Heart left ventricle (tissue), 16 donors: ENCODE results near the gene PPP1R9B. TPM values are rescaled to one million over a fixed set of nuclear protein-coding genes. Genes with fewer than 3 reads are reported as not detected.

Source experiments
- ATAC-seq, 4 donors: fragments of 200-7000 bp; cut with Tn5 transposase; one replicate each; pipeline ENCODE4 v1.9.1; 2020 to 2022; ENCODE audit warnings: moderate library complexity in 4 of 4, mild to moderate bottlenecking in 3 of 4, moderate number of reproducible peaks in 1 of 4
- DNase-seq, 5 donors: peaks; one replicate each; pipeline ENCODE4 v3.0.0-alpha.2; 2020
- H3K27ac ChIP-seq, 12 donors: fragments of 200-600 bp; sonication (generic) in 4 of 12; one replicate each; pipeline versions ENCODE4 v1.5.0 to v1.8.0; 2016 to 2022; ENCODE audit warnings: mild to moderate bottlenecking in 2 of 12
- H3K27me3 ChIP-seq, 9 donors: fragments of 200-600 bp; sonication (generic) in 2 of 9; one replicate each; pipeline versions ENCODE4 v1.5.1 to v1.8.0; 2016 to 2022; ENCODE audit warnings: mild to moderate bottlenecking in 3 of 9
- H3K36me3 ChIP-seq, 9 donors: fragments of 200-600 bp; sonication (generic) in 2 of 9; one replicate each; pipeline versions ENCODE4 v1.5.0 to v1.8.0; 2018 to 2022; ENCODE audit warnings: mild to moderate bottlenecking in 2 of 9
- H3K4me1 ChIP-seq, 12 donors: fragments of 200-600 bp; sonication (generic) in 4 of 12; one replicate each; pipeline versions ENCODE4 v1.5.0 to v1.8.0; 2016 to 2022; ENCODE audit warnings: mild to moderate bottlenecking in 3 of 12
- H3K4me3 ChIP-seq, 12 donors: fragments of 200-600 bp; sonication (generic) in 4 of 12; one replicate each; pipeline versions ENCODE4 v1.5.0 to v1.8.0; 2017 to 2022; ENCODE audit warnings: mild to moderate bottlenecking in 9 of 12, moderate library complexity in 4 of 12
- H3K9me3 ChIP-seq, 12 donors: fragments of 200-600 bp; sonication (generic) in 4 of 12; one replicate each; pipeline versions ENCODE4 v1.5.0 to v1.8.0; 2016 to 2022; ENCODE audit warnings: mild to moderate bottlenecking in 1 of 12
- CTCF ChIP-seq, 12 donors: fragments of 200-600 bp; sonication (generic) in 4 of 12; IDR thresholded peaks; one replicate each; pipeline versions ENCODE4 v1.5.0 to v1.8.0; 2018 to 2022; ENCODE audit warnings: antibody characterized with exemption in 12 of 12, mild to moderate bottlenecking in 5 of 12
- POLR2A ChIP-seq, 2 donors: fragments of 450-650 bp; IDR thresholded peaks; one replicate each; pipeline ENCODE4 v1.6.1; 2017; ENCODE audit warnings: antibody characterized with exemption in 2 of 2, mild to moderate bottlenecking in 2 of 2, moderate library complexity in 2 of 2
- WGBS, 4 donors: extraction: QIAGEN DNeasy Blood & Tissue Kit in 2 of 4; methylation state at CpG; one replicate each; pipeline versions ENCODE4 v1.1.5 to v1.1.7; 2013 to 2018; 5-methylcytosine and 5-hydroxymethylcytosine counted together
- intact Hi-C, 10 donors: fragments of 100-400 bp; cut with DNase I; formaldehyde crosslinking; loops; one replicate each; pipeline versions ENCODE4 v1.11.1 to v1.14.2; 2022
- polyA plus RNA-seq, 2 donors: library from polyadenylated mRNA; stranded (reverse); fragments of 200-250 nt; gene quantifications; one replicate each; pipeline ENCODE4 v1.2.3, GENCODE V29; 2013
- total RNA-seq, 9 donors: library from RNA; depleted of rRNA in 2 of 9; stranded (reverse); fragments of >200 nt in 2 of 9; fragmentation: NEBNext Ultra II Directional in 3 of 9; extraction: Animal tissue kit (Norgen Biotek cat#: 25700) in 3 of 9; gene quantifications; one replicate each; pipeline versions ENCODE4 v1.1.0 to v1.2.4, GENCODE V29; 2016 to 2023
- donor health status: ischemic (EF 13 %, LVEDD 7.1; RV severe dilation, severe dysfunction).
- donor health status: healthy with polysubstance abuse.
- donor health status: DM: no; HTN: yes; CAD: no.
- donor health status: DM: no; HTN: no; CAD: no.
- donor health status: ischemic (EF 25% LVEDD 6.9; RV normal size, moderate dysfunction).
- donor health status: ischemic (EF 25% LVEDD 5.7; RV mildly dilated, moderate dysfunction).
- donor health status: healthy.
- donor health status: DM: yes; HTN: yes; CAD: no.
- donor health status: ischemic (EF 35%, LVEDD 5.7; RV mildly dilated, moderate dysfunction).
- donor health status: nonischemic (EF 11% LVEDD 7.7; RV severe dilation, severe dysfunction).
- donor health status: DM: yes; HTN: yes; CAD: no.
- donor health status: PGD.
- donor health status: ischemic (EF 29% LVEDD 5.4; RV normal size, mild dysfunction).
- donor health status: nonischemic (EF 23%, LVEDD 6.1; RV moderate dilation, normal function).

PPP1R9B gene
- total and polyA plus RNA-seq, 11 donors = 17.0 to 55.9 (median 31.3) TPM

- Histone ChIP-seq H3K9me3 (no peaks in the 10 kb centered on the region), H3K4me3 (no peak overlapping the region), H3K27ac (no peak overlapping the region), H3K27me3 (peaks cover 0 to 36% (median 0%) of the 10 kb centered on the region in 9 donors), H3K36me3 (no peaks in the 10 kb centered on the region), H3K4me1 (peaks cover 0 to 42% (median 10%) of the 10 kb centered on the region in 12 donors)
- TF ChIP-seq POLR2A (IDR thresholded peaks at IDR 0.05) = no peak
- no peak for TF ChIP-seq CTCF (IDR thresholded peaks at IDR 0.05)
- WGBS, 4 donors = 84 to 87% (median 86%) methylated on average over 18 to 23 of the region's 23 CpGs
- intact Hi-C loops = loop anchor here in 7 of 10 donors (5.0 to 10.0 kb wide), 3 partner anchors 44 to 64 kb away; partner anchors contain the start of gene SGCA (in 2 of the 7)
- ATAC-seq (no peak), DNase-seq (no peak)
Measured at GRCh38 chr17:50118076-50118827, 32.2 kb downstream of the PPP1R9B start.

GRCh38 chr17:50117202-50118051 is 33.0 kb downstream of the PPP1R9B start:
- Histone ChIP-seq H3K27ac (peak overlapping the region in 2 of 12 donors; percentile 9 to 17), H3K4me1 (peaks cover 0 to 51% (median 13%) of the 10 kb centered on the region in 12 donors)
- 12 to 31% (median 27%) methylated on average over 7 to 64 of the region's 64 CpGs for WGBS, 4 donors

GRCh38 chr17:50115756-50116155 is 34.7 kb downstream of the PPP1R9B start:
- peak in 1 of 5 donors; percentile 62 for DNase-seq

More at GRCh38 chr17:50117202-50118051, 33.0 kb downstream of the PPP1R9B start:
- H3K9me3 ChIP-seq = no peaks in the 10 kb centered on the region
- peak; percentile 47 to 78 (median 60) for DNase-seq
- peak overlapping the region in 9 of 12 donors; percentile 0 to 43 (median 27) for H3K4me3 ChIP-seq
- ATAC-seq = peak in 3 of 4 donors; percentile 24 to 62 (median 55)
- H3K27me3 ChIP-seq = peaks cover 0 to 36% (median 0%) of the 10 kb centered on the region in 9 donors
- TF ChIP-seq POLR2A (IDR thresholded peaks at IDR 0.05) = no peak
- TF ChIP-seq CTCF (IDR thresholded peaks at IDR 0.05) = peak; percentile 28 to 72 (median 54)
- intact Hi-C loops = loop anchor here in 7 of 10 donors (5.0 to 10.0 kb wide), 3 partner anchors 45 to 65 kb away; partner anchors contain the start of gene SGCA (in 2 of the 7)
- H3K36me3 ChIP-seq = no peaks in the 10 kb centered on the region

More at GRCh38 chr17:50115756-50116155, 34.7 kb downstream of the PPP1R9B start:
- Histone ChIP-seq H3K4me1 (peaks cover 6 to 67% (median 28%) of the 10 kb centered on the region in 12 donors), H3K36me3 (peaks cover 0 to 2% (median 0%) of the 10 kb centered on the region in 9 donors), H3K9me3 (no peaks in the 10 kb centered on the region), H3K4me3 (no peak overlapping the region), H3K27ac (no peak overlapping the region), H3K27me3 (peaks cover 0 to 36% (median 0%) of the 10 kb centered on the region in 9 donors)
- no peak for TF ChIP-seq CTCF (IDR thresholded peaks at IDR 0.05)
- TF ChIP-seq POLR2A (IDR thresholded peaks at IDR 0.05) = no peak
- ATAC-seq = peak in 1 of 4 donors; percentile 0
- intact Hi-C loops = loop anchor here in 7 of 10 donors (5.0 to 10.0 kb wide), 3 partner anchors 47 to 67 kb away; partner anchors contain the start of gene SGCA (in 2 of the 7)
- 37 to 59% (median 52%) methylated on average over 13 to 17 of the region's 17 CpGs for WGBS, 4 donors
